LoVo (cell line): ENCODE results near the gene ETV5.
"Not testable (repeated sequence)": the region's sequence is repeated elsewhere in the genome, so short reads cannot be mapped to it uniquely, and the experiment has no call there.

Experiments
- DNase-seq: peaks from one replicate; pipeline ENCODE4 v3.0.0-alpha.2; 2016; ENCODE audit warnings: low spot score

Gene ETV5

DNA sequence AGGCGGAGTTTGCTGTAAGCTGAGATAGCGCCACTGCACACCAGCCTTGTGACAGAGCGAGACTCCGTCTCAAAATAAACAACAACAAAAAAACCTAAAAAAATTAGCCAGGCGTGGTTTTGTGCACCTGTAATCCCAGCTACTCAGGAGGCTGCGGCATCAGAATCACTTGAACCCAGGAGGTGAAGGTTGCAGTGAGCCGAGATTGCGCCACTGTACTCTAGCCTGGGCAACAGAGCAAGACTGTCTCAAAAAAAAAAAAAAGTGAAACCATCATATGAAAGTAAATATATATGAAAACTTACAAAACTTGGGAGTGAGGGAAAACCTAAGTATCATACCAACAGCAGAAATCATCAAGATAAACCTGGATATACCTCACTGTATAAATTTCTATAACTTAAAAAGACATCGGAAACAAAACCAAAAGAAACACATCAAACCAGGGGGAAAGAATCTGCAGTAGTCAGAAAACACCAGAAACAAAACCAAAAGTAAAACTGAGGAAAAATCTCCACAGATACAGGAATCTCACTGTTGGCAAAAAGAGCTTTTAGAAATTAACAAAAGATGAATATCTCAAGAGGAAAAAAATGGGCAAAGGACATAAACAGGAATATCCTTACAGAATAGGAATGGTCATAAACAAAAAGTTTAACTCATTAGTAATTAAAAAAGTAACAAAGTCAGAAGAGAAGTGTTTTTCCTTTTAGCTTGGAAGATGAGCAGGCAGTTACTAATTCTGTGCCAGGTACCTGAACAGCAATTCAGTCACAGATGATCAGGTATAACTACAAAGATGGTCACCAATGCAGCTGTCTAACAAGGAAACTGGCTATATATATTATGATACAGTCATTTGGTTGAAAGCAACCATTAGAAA is 41.3 kb downstream of the ETV5 start:
- DNase-seq = no peak

DNA sequence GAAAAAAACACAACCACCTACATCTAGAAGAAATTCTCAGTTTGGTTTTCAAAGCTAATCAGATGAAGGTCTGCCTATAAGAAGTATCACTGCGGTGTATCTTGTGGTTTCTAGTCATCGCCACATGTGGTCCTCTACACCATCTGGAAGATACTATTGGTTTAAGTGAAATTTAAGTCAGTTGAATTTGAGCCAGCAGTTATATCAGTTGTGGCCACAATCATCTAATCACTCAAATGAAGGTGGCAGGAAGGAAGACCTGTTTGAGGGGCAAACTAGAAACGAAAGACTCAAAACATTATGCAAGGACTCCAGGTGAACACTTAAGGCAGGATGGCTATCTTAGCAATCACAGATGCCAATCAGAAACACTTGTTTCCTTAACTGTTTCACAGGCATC is 48.7 kb downstream of the ETV5 start:
- no peak for DNase-seq

DNA sequence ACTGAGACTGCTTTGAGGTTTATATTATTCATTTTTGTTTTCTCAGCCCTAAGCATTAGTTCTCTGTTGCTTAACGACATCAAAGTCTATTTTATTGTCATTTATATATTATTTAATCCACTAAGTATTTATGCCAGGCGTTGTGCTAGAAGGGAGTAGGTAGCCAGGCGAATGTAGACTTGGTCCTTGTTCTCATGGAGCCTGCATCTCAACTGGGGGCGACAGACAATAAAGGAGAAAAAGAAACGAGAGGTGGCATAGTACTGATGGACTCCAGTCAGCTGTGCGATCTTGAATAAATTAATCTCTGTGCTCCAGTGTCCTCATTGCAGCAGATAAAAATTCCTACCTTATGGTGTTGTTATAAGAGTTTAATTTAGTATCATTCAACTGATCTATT is 49.7 kb downstream of the ETV5 start:
- no peak for DNase-seq

DNA sequence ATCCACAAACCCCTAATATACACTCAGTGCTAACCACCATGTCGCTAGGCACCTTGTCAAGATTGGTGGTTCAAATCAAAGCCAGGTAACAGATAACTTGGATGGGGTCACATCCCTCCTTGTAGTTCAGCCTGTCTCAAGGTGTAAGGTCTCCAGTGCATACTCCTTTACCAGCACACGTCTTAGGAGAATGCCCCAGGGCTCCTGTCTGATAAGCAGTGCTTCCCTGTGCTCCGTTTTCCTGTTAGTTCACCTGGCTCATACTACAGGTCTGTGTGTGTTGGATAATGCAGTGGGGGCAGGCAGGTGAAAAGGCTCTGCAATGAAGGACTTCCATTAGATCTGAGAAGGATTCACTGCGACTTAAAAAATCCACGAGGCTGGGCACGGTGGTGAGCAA is 50.7 kb downstream of the ETV5 start:
- DNase-seq = no peak

DNA sequence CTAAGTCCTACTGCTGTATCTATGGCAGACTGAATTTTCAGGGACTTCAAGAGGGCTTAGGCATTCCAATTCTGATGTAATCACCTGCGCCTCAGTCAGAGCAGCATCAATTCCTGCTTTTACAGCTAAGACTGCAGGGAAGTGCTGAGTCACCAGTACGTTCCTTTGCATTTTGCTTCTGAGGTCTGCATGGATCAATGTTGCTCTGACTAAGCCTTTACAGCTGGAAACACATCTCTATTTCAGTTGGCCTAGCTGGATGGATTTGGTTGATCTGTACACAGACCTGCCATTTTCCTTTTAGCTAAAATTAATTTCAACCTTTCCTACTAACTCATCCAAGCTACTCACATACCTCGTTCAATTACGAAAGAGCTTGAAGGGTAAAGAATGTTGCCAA is 51.3 kb downstream of the ETV5 start:
- no peak for DNase-seq

DNA sequence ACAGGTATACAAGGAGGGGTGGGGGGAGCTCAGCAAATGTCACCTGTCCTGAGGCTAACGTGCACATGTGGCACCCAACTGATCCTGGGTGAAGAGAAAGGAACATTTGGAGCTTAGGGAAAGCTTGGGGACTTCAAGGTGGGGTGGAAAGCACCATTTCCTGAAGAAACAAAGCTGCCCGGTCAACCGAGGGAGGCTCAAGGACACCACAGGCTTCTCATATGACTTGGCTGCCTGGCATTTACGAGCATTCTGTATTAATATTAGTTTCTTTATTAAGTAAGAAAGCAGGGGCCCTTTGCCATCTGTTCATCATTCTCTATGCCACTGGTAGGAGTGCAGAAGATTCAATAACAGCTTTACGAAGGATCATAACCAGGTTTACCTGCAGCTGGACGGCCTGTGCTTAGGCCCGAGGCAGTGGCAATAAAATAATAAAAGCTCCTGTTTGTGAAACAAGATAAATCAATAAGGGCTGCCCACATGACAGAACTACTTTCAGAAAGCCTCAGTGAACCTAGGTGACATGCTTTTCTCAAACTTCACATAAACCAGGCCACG is 54.0 kb downstream of the ETV5 start:
- no peak for DNase-seq

DNA sequence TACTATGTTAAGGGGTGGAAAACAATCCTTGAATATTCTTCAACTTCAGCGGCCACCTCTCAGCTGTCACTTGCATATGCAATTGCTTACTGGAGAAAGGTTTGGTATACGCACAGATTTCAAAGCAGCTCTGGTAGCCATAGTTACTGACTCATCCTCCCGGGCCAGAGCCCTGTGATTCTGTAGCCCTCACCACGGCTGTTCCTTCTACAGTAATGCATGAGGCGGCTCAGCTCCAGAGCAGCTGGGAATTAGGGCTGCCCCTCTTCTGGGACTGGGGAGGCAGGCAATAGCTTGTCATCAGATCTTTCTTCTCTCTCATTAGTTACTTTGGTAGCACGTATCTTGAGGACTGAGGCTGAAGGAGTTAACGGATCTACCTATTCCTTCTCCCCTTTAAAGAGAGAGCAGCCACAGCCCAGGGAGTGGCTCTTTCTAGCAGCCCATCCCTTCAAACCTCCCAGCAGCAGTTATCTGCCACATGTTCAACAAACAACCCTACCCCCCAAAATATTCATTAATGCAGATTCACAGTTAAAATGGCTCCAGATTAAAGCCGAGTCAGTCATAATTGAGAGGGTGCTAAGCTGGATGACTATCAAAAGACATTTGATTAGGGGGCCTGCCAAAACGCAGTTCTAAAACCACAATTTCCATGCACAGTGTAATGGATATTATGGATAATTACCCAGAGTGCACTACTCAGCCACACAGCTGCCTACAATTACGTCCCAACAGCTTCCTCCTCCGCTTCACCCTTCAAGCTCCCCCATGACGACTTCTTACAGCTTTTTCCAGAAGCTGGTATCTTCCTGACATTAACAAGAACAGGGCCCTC is 54.7 kb downstream of the ETV5 start:
- no peak for DNase-seq

DNA sequence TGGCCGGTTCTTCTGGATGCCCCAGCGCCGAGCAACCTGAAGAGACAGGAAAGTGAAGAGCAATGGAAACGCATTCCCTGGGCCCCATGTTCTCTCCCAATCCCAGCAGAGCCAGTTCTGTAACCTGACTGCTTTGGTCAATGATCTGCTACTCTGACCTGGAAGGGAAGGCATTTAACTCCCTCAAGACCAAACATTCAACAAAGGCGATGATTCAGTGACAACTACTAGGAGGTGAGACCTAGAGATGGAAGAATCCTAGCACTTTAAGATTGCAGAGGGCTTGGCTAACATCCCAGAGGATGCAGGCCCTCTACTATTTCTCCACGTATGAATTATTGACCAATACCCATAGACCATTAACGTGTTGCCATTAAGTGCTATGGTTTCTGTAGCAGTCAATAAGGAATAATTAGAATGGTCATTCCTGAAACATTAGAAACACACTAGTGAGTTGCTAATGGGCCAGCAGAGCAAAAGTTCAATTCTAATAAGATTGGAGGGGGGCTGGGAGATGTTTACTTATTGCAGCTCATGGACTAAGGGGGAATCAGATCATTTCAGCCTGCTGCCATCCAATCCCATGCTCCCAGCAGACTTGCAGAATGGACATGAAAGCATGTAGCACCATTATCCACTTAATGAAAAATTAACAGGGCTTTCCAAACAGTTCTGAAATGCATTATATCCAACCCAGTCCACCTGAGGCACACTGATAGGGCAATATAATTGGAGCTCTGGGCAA is 56.6 kb downstream of the ETV5 start:
- no peak for DNase-seq

DNA sequence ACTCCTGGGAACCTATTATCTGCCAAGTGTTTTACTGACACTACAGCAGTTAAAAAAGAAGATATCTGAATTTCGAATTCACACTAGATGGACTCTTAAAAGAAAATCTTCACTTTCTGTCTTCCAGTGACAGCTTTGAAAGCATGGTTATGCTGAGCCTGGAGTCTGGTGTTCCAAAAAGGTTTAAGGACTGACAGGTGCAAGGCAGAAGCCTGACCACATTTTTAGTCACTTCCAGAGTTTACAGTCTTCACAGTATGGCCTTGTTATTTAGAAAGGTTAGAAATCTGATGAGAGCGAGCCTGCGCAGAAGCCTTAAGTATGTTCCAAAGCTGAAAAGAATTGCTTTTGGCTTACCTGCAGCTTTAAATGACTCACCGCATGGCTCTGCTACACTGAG is 59.9 kb downstream of the ETV5 start:
- no peak for DNase-seq

DNA sequence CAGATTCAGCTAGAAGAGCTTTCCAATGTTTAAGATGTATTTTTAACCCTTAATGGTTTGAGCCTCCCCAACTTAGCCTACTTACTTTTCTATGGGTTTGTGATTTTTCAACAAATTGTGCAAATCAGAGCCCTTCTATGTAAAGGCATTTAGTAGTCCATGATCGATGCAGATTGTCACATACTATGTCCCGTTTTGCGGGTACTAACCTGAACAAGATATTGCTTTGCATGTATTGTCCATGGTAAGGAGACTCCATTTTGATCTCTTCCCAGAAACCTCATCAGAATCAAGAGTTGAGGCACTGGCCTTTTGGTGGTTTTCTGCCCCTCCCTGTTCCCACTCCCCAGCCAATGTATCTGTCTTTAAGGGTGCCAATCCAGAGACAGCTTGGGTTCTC is 60.8 kb downstream of the ETV5 start:
- no peak for DNase-seq

DNA sequence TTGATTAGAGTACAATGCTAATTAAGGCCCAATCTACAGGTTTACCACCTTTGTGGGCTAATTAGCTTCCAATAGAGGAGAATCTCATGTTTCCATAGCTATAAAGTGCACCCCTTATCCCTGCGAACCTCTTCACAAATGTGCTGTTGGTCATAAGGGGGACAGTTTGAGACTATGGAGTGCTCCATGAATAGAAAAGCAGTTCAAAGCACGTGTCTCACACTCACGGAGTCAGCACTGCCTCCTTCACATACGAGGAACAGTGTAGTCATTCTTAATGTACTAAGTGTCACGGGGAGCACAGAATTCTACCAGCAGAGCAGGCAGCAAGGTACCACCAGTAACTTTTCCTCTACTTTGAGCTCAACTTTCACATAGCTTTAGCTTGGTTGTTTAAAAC is 62.1 kb downstream of the ETV5 start:
- DNase-seq = no peak

DNA sequence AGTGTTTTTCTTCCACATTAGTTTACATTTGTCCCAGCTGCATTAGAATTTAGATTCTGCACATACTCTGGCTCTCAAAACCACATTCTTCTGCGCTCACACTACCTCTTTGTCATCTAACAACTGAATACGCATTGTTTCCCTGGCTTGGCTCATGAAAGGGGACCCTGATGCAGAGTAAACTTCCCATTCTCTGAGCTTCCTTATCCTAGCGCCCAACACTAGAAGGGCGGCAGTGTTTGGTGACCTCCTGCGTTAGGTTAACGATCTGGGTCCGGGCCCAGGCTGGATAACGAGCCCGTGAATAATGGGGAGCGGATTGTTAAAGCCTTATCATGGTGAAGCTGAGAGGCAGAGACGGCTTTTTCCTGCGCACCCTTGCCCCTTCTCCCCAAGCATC is 63.9 kb downstream of the ETV5 start:
- no peak for DNase-seq

DNA sequence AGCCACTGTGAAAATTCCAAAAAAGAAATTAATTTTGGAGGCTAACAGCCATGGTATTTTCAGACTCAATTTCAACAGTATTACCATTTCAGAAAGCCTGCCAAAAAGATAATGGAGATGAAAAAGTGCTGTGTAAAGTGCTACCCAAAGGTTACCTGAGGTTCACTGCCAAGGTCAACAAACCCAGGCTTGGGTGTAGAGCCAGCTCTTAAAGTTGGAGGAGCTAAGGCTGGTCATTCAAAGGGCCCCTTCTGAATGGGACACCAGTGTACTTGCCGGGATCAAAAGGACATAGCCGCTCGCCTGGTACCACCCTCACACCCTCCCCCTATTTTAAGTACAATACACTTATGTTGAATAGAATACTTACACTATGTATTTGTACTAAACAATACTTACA is 64.5 kb downstream of the ETV5 start:
- DNase-seq = no peak

DNA sequence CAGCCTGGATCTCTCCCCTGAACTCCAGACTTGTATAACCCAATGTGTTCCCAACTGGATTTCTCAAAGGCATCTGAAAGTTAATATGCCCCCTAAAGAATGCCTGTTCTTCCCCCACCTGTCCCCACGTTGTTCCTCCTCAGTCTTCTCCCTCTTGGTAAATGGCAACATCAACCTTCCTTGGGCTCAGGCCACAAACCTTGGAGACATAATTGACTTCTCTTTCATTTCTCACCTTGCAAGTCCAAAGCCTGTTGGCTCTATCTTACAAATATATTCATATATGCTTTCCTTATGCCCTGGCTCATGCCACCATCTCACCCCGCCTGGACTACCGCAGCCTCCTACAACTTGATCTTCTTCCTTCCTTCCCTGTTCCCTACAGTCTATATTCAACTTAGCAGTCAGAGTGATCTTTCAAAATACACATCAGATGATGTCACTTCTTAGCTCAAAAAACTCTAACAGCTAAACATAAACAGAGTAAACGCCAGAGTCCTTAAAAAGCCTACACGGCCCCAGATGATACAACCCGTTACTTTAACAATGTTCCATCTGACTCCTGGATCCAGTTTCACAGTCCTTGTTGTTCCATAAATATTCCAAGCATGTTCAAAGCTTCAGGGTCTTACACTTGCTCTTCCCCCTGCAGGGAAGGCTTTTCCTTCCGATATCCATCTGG is 66.2 kb downstream of the ETV5 start:
- DNase-seq = no peak

DNA sequence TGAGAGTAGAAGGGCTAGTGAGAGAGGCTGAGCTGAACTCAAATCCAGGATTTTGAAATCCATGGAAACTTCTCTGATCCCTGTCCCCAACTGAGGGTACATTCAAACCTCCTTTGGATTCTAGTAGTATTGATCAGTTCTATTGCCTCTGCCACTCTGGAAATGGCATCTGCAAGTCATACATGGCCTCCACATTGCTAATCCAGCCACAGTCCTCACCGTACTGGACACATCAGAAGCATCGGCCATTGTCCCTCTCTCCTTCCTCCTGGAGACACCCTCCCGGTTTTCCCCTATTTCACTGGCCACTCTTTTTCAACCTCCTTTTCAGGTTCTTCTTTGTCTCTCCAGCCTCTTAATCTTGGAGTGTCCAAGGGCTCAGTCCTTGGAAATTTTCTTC is 66.9 kb downstream of the ETV5 start:
- DNase-seq = no peak

DNA sequence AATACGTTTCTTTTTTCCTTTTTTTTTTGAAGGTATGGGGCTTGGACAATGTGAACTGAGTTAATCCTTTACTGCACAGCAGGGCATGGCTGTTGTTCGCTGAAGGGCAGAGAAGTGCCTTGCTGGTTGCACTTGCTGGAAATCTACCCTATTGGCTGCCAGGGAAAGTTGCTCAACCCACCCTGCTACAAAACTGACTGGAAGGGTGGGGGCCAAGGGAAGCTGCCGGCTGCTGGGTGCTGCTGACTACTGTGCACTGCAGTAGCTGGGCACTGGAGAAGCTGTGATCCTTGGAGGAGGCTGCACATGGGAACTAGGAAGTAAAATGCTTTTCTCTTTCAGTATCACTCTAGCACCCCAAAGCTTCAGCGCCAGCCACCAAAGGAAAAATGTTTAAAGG is 70.5 kb downstream of the ETV5 start:
- DNase-seq = no peak

DNA sequence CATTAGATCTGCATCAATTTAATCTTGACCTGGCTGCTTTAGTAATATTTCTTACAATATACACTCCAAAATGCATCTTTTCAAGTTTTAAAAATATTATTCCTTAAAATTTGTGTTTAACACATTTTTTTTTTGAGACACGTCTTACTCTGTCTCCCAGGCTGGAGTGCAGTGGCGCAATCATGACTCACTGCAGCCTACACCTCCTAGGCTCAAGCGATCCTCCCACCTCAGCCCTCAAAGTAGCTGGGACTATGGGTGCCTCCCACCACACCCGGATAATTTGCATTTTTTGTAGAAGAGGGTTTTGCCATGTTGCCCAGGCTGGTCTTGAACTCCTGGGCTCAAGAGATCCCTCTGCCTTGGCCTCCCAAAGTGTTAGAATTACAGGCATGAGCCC is 73.6 kb downstream of the ETV5 start:
- no peak for DNase-seq

DNA sequence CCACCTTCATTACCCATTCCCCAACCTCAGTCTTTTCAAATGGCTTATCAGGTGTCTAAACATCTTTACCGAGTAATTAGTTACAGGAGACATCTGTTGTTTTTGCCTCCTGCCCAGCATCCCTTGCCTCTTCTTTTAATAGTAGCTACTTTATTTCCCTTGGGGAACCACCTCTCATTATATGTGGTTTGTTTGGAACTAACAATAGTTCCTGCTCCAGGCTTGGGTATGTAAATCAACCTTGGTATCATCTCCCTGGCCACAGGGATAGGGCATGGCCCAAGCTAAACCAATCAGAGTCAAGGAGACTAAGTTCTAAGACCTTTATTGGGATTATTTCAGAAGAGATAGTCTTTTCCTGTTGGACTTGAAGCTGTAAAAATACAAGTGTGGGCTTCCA is 76.6 kb downstream of the ETV5 start:
- DNase-seq = no peak

DNA sequence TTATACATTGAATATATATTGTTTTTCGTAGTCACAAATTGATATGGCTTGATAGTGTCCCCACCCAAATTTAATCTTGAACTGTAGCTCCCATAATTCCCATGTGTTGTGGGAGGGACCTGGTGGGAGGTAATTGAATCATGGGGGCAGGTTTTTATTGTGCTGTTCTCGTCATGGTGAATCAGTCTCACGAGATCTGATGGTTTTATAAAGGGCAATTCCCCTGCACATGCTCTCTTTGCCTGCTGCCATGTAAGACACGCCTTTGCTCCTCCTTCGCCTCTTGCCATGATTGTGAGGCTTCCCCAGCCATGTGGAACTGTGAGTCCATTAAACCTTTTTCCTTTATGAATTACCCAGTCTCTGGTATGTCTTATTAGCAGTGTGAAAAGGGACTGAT is 82.9 kb downstream of the ETV5 start:
- DNase-seq = not testable (repeated sequence)

DNA sequence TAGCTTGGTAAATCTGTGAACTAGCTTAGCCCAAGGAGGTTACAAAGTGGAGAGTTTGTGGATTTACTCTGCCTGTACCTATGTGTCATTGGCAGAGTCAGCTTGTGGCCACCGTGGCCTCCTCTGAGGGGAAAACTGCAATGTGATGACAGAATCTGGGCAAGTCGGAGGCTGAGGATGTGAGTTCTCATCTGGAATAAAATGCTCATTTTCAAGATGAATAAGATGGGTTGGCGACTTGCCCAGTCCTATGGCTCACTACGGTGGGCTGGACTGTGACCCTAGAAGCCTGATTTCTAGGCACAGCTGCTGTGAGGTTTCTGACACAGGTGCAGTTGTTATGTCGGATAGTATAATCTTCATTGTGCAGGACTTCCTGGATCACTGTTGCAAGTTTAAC is 83.7 kb downstream of the ETV5 start:
- DNase-seq = no peak

DNA sequence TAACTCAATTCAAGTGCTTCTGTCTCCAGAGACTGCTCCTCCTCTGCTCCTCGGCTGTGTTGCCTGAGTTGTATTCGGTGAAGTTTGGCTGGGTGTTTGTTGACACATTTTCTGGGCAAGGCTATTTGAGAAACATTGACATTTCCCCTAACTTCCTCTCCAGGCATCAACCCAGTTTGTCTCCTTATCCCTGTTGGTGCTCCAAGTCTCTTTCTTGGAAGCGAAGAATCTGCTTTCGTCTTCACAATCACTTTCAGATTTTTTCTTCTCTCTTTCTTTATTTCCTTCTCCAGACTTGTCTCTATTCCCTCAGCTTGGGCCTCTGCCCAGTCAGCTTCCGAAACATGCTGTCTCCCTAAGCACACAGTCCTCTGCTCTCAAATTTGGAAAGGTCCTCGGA is 84.7 kb downstream of the ETV5 start:
- no peak for DNase-seq

DNA sequence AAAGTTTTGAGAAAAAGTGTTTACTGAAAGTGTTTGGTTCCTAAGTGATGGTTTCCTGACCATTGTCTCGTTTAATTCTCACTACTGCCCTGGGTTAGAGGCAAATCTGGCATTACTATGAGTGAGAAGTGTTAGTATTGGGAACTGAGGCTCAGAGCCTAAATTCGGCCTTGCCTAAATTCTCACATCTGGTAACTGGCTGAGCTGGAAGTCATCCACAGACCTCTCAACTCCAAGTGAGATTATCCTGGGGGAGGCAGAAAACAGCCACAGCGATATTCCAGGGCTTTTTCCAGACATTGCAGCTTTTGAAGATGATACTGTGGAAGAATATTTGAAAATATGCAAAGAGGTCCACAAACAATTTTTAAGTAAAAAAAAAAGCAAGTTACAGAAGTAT is 86.0 kb downstream of the ETV5 start:
- no peak for DNase-seq
